Measurements from ENCODE around the gene STAU1.
A peak's percentile ranks its signal among the peaks of the same experiment; 100 is the strongest.
"Not testable (repeated sequence)": the region's sequence is repeated elsewhere in the genome, so short reads cannot be mapped to it uniquely, and the experiment has no call there.

STAU1 gene

DNA sequence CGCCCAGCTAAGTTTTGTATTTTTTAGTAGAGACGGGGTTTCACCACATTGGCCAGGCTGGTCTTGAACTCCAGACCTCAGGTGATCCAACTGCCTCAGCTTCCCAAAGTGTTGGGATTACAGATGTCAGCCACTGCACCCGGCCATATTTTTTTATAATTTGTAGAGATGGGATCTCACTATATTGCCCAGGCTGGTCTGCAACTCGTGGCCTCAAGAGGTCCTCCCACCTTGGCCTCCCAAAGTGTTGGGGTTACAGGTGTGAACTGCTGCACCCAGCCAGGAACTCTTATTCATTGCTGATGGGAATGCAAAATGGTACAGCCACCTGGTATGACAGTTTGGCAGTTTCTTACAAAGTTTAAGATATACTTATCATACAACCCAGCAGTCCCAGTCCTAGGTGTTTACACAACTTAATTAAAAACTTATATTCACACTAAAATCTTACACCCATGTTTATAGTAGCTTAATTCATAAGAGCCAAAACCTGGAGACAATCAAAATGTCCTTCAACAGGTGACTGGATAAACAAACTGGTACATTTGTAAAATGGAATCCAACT, 11.7 kb upstream of the STAU1 start:
- no peak for DNase-seq

GRCh38 chr20:49192944-49193518, 4.9 kb upstream of the STAU1 start:
- not testable (repeated sequence) for DNase-seq

DNA sequence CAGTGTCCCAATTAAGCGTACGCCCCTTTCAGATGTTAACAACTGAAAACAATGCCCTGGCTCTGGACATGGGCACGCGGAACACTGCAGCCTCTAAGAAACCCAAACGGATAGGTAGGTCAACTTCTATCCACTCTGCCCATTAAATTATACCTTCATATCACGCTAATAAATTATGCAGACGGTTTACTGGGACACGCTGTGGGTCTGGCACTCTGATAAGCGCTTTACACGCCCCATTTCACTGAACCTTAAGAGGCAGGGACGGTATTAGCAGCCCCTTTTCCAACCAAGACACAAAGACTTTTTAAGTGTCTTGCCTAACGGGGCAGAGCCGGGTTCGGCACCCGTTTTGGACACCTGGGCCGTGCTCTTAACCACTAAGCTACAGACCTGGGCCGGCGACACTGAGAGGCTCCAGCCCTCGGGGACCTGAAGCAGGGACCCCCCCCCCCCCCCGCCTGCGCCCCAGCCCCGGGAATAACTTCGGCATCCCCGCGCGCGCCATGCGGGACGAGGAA, 744 bp downstream of the STAU1 start:
- DNase-seq = peak; percentile 48

DNA sequence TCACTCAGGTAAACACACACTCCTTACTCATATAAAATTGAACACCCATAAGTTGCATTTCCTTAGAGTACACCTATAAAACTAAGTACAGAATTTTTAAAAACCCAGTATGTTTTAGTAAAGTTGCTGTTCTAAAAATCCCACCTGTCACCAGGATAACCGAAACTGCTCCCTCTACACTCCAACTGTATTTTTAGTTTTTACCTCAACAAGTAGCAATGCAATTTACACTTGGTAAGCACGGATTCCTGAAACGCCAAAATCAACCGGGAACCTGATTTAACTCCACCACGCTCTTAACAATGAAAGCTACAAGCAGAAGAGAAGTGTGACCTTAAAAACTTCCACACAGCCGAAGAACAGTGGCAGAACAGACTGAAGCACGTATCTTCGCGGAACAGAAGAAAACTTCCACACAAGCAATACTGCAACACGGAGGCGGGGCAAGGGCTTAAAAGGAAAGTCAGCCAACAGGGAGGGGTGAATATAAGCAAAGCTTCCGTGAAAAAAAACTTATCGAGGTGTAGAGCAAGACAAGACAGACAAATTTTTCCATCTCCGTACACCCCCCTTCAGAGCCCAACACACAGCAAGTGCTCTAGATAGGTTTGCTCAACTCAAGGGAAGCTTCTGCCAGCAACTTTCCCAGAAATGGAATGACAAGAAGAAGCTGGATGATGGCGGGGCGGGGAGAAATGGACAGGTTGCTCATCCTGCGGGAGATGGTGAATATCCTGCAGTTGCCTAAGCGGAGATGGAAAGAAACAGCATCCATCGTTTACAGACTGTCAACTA, 1.4 kb downstream of the STAU1 start:
- peak; percentile 66 for DNase-seq

DNA sequence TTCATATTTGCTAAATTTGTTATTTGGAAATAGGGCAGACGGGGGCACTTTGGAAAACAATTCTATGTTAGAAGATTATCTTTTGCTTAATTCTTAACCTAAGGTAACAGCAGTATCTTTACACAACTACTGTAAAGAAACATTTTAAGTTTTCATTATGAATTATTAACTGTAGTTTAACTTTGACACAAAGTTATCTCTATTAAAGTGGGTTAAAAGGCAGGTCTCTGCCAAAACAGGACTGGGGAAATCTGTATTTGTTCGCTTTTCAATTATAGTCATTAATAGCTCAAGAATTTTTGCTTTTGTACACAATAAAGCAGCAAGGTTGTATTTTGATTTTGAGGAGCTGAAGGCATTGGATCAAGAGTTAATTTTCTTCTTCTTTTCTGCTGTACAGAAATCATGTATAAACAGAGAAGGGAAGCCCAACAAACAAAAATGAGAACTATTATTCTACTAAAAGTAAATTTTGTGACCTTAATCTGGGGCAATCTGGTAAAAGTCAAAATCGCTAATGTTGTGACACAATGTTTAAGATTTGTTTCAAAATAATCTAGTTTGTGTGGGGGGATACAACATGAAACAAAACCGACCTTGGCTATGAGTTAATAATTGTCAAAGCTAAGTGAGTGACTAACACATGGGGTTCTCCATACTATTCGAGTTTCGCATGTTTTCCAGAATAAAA, 2.9 kb downstream of the STAU1 start:
- no peak for DNase-seq

DNA sequence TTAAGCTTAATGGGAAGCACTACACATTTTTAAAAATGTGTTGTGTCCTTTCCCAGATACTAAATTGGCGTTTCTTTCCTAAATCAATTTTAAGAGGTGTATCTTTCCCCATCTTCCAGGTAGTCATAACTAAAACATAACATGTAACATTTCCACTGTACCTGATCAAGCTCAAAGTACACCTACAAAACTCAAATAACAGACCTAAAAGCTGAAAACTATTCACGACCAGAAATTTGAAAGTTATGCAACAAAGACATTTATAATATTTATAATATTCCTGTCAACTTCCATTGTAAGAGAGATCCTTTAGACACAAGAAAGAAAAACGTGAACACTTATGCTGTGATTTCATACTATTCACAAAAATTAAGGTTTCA, 3.5 kb downstream of the STAU1 start:
- DNase-seq = no peak

DNA sequence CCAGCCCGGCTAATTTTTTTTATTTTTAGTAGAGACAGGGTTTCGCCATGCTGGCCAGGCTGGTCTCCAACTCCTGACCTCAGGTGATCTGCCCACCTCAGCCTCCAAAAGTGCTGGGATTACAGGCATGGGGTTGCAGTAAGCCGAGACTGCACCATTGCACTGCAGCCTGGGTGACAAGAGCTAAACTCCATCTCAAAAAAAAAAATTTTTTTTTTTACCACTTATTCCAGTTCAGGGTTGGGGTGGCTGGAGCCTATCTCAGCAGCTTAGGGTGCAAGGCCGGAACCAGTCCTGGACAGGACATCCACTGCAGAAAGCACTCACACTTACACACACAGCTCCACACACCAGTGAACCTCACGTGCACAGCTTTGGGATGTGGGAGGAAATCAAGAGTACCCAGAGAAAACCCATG, 4.0 kb downstream of the STAU1 start:
- not testable (repeated sequence) for DNase-seq

DNA sequence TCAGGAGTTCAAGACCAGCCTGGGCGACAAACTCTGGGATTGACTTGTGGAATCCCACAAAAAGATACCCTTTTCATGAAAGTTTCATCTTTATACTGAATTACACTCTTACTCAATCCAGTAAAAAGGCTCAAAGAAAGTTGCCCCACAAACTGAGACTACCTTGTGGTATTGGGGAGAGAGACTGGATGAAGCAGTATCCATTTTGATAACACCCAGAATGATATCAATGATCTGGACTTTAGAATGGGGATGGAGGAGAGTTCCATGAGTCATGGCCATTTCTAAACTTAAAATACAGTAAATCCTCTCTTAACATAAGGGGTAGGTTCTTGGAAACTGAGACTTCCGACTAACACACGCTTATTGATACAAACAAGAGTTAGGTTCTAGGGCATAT, 4.7 kb downstream of the STAU1 start:
- DNase-seq = no peak

- DNase-seq = no peak
Measured at GRCh38 chr20:49181265-49181877, 6.8 kb downstream of the STAU1 start.

- no peak for DNase-seq
Measured at GRCh38 chr20:49179368-49180277, 8.5 kb downstream of the STAU1 start.

GRCh38 chr20:49174183-49174582, 14.0 kb downstream of the STAU1 start:
- no peak for DNase-seq

GRCh38 chr20:49172413-49172812, 15.7 kb downstream of the STAU1 start:
- DNase-seq = no peak

DNA sequence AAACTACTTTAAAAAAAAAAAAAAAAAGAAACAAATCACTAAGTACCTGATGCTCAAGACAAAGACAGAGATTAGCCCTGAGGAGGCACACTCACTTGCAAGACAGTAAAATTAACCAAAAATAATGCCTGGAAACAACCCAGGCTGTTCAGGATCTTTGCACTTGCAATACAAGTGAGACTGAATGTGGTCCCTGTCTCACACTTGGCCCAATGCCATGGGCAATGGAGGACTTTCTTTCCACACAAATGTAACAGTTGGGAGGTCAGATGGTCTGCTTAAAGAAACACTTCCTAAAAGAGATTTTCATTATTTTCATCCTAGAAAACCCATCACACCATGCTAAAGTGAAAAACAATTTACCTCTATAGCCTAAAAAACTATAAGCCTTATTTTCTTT, 16.2 kb downstream of the STAU1 start:
- no peak for DNase-seq

GRCh38 chr20:49170714-49171113, 17.4 kb downstream of the STAU1 start:
- DNase-seq = no peak

DNA sequence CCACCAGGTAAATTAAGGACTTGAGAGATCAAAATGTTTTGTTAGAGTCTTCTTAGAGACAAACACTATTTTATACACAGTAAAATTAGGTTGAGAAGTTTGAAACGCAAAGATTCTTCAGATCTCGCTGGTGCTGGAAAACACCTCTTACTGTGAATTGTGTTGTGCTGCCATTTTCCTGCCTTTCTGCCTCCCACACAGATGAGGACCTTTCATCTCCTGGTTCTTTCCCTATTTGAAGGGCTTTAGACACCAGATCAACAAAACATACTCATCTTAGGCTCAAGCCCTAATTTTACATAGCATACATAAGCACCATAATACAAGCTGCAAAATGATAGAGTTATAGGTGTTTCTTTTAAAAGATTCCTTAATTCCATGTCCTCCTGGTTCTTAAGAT, 18.6 kb downstream of the STAU1 start:
- DNase-seq = no peak

- DNase-seq = not testable (repeated sequence)
Measured at GRCh38 chr20:49168864-49169263, 19.3 kb downstream of the STAU1 start.

DNA sequence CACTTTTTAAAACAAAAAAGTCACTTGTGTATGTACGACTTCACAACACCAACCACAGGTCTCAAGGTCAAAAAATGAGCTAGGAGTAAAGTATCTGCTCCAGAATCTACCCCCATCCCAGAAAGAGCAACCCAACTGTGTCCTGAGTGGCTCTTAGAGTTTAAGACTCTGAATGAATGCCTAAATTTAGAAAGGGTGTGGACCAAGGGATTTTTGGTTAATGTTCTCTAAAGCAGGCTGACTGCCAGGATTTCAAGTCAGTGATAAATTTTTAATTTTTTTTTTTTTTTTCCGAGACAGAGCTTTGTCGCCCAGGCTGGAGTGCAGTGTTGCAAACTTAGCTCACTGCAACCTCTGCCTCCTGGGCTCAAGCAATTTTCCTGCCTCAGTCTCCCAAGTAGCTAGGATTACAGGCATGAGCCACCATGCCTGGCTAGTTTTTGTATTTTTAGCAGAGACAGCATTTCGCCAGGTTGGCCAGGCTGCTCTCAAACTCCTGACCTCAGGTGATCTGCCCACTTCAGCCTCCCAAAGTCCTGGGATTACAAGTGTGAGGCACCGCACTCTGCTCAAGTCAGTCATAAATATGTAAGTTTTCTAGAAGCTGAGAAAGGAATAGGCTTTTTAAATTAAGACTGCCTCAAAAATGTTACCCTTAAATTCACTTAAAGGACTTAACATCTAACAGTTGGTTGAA, 20.2 kb downstream of the STAU1 start:
- no peak for DNase-seq

- DNase-seq = no peak
Measured at GRCh38 chr20:49166534-49167449, 21.3 kb downstream of the STAU1 start.

GRCh38 chr20:49165611-49166010, 22.5 kb downstream of the STAU1 start:
- no peak for DNase-seq

- no peak for DNase-seq
Measured at GRCh38 chr20:49163696-49164095, 24.4 kb downstream of the STAU1 start.
